GM23338 (cell line): ENCODE data around the gene LPCAT3.

Experiments used
- CREB1 ChIP-seq: fragments of 250-450 bp; sonication (Bioruptor Pico); IDR thresholded peaks from 2 replicates; pipeline ENCODE4 v1.5.0; 2020; ENCODE audit warnings: low read depth, mild to moderate bottlenecking, moderate library complexity
- CTCF ChIP-seq, 2 experiments: fragments of 200-600 bp in 1 of 2; sonication (generic) in 1 of 2; conservative IDR thresholded peaks; 2 replicates each; pipeline versions ENCODE4 v1.5.1 to v1.6.1; 2016 to 2017; ENCODE audit warnings: antibody characterized with exemption in 2 of 2, low read depth in 2 of 2, mild to moderate bottlenecking in 2 of 2, moderate library complexity in 1 of 2
- ETS1 ChIP-seq: IDR thresholded peaks from 2 replicates; pipeline ENCODE4 v1.6.1; 2016; ENCODE audit warnings: antibody characterized with exemption
- EZH2 ChIP-seq: fragments of 200-600 bp; sonication (generic); IDR thresholded peaks from one replicate; pipeline ENCODE4 v1.8.0; 2017; ENCODE audit warnings: antibody characterized with exemption, mild to moderate bottlenecking, low read depth; ENCODE audit not compliant: unreplicated experiment
- EZH2phosphoT487 ChIP-seq: fragments of 200-600 bp; sonication (generic); IDR thresholded peaks from one replicate; pipeline ENCODE4 v1.8.1; 2018; ENCODE audit warnings: antibody characterized with exemption; ENCODE audit not compliant: unreplicated experiment
- JUNB ChIP-seq: IDR thresholded peaks from one replicate; pipeline ENCODE4 v1.6.1; 2016; ENCODE audit warnings: antibody characterized with exemption; ENCODE audit not compliant: unreplicated experiment
- POLR2AphosphoS5 ChIP-seq: IDR thresholded peaks from 2 replicates; pipeline ENCODE4 v1.6.1; 2016; ENCODE audit warnings: antibody characterized with exemption, low read depth
- ZNF331 ChIP-seq: fragments of 250-450 bp; sonication (Bioruptor Pico); IDR thresholded peaks from 2 replicates; pipeline ENCODE4 v1.5.0; 2020; ENCODE audit warnings: low read depth, mild to moderate bottlenecking, moderate library complexity
- TF ChIP-seq, protein P1 (sequence below): IDR thresholded peaks from one replicate; pipeline ENCODE4 v1.6.1; 2018; ENCODE audit warnings: antibody characterized with exemption; ENCODE audit not compliant: unreplicated experiment

- TF ChIP-seq CTCF (conservative IDR thresholded peaks at IDR 0.05; ENCODE audit: low read depth in 2 of 2), result no peak
- TF ChIP-seq EZH2phosphoT487, result no peak
- TF ChIP-seq POLR2AphosphoS5, result no peak
- TF ChIP-seq EZH2, result no peak
- no peak for TF ChIP-seq JUNB
- TF ChIP-seq, protein P1, sequence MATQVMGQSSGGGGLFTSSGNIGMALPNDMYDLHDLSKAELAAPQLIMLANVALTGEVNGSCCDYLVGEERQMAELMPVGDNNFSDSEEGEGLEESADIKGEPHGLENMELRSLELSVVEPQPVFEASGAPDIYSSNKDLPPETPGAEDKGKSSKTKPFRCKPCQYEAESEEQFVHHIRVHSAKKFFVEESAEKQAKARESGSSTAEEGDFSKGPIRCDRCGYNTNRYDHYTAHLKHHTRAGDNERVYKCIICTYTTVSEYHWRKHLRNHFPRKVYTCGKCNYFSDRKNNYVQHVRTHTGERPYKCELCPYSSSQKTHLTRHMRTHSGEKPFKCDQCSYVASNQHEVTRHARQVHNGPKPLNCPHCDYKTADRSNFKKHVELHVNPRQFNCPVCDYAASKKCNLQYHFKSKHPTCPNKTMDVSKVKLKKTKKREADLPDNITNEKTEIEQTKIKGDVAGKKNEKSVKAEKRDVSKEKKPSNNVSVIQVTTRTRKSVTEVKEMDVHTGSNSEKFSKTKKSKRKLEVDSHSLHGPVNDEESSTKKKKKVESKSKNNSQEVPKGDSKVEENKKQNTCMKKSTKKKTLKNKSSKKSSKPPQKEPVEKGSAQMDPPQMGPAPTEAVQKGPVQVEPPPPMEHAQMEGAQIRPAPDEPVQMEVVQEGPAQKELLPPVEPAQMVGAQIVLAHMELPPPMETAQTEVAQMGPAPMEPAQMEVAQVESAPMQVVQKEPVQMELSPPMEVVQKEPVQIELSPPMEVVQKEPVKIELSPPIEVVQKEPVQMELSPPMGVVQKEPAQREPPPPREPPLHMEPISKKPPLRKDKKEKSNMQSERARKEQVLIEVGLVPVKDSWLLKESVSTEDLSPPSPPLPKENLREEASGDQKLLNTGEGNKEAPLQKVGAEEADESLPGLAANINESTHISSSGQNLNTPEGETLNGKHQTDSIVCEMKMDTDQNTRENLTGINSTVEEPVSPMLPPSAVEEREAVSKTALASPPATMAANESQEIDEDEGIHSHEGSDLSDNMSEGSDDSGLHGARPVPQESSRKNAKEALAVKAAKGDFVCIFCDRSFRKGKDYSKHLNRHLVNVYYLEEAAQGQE, result no peak
- TF ChIP-seq CREB1, result no peak
- TF ChIP-seq ETS1, result no peak
- TF ChIP-seq ZNF331 (CRISPR knock-in tag), result no peak
Observed at GRCh38 chr12:7047306-7047705, 29.0 kb upstream of the LPCAT3 start.
